Thyroid gland (tissue), 4 donors: ENCODE results near the gene GDAP1L1. TPM values are rescaled to one million over a fixed set of nuclear protein-coding genes. Genes with fewer than 3 reads are reported as not detected.

Source experiments
- DNase-seq, 2 donors: peaks; one replicate each; pipeline ENCODE4 v3.0.0-alpha.2; 2019
- H3K27ac ChIP-seq, 3 donors: fragments of 200-600 bp; sonication (generic); 1 replicate in 2 of 3; 2 replicates in 1 of 3; pipeline ENCODE4 v1.5.1; 2016 to 2019; ENCODE audit warnings: mild to moderate bottlenecking in 1 of 3, moderate library complexity in 1 of 3
- H3K27me3 ChIP-seq: fragments of 200-600 bp; sonication (generic); one replicate; pipeline ENCODE4 v1.5.1; 2019
- H3K36me3 ChIP-seq, 2 donors: fragments of 200-600 bp; sonication (generic); one replicate each; pipeline ENCODE4 v1.5.1; 2016 to 2019
- H3K4me1 ChIP-seq, 2 donors: fragments of 200-600 bp; sonication (generic); one replicate each; pipeline ENCODE4 v1.5.1; 2017 to 2019
- H3K4me3 ChIP-seq, 3 donors: fragments of 200-600 bp; sonication (generic); replicated peaks in 1 of 3; 1 replicate in 2 of 3; 2 replicates in 1 of 3; pipeline ENCODE4 v1.5.1; 2016; ENCODE audit warnings: mild to moderate bottlenecking in 1 of 3
- H3K9me3 ChIP-seq: fragments of 200-600 bp; sonication (generic); one replicate; pipeline ENCODE4 v1.5.1; 2017
- POLR2A ChIP-seq, 2 donors: fragments of 450-650 bp; IDR thresholded peaks; one replicate each; pipeline ENCODE4 v1.6.1; 2017; ENCODE audit warnings: antibody characterized with exemption in 2 of 2, mild to moderate bottlenecking in 2 of 2, moderate library complexity in 1 of 2
- WGBS, 2 donors: methylation state at CpG; one replicate each; pipeline ENCODE4 v1.1.5; 2017; 5-methylcytosine and 5-hydroxymethylcytosine counted together
- intact Hi-C: fragments of 100-400 bp; cut with DNase I; formaldehyde crosslinking; loops from one replicate; pipeline ENCODE4 v1.15.1; 2023
- total RNA-seq, 4 donors: library from RNA; depleted of rRNA; stranded (reverse); fragments of >200 nt; gene quantifications; one replicate each; pipeline ENCODE4 v1.2.3, GENCODE V29; 2016
- TF ChIP-seq, protein P1 (sequence below), 6 experiments: fragments of 200-600 bp in 3 of 6; fragments of 450-650 bp in 3 of 6; sonication (generic) in 3 of 6; IDR thresholded peaks; one replicate each; pipeline ENCODE4 v1.5.1; 2016 to 2019; ENCODE audit warnings: antibody characterized with exemption in 6 of 6, mild to moderate bottlenecking in 2 of 6, inconsistent platforms in 1 of 6, moderate library complexity in 1 of 6

The GDAP1L1 gene
- total RNA-seq, 4 donors from 2014 or later = 0.29 TPM; not detected in 3

DNA sequence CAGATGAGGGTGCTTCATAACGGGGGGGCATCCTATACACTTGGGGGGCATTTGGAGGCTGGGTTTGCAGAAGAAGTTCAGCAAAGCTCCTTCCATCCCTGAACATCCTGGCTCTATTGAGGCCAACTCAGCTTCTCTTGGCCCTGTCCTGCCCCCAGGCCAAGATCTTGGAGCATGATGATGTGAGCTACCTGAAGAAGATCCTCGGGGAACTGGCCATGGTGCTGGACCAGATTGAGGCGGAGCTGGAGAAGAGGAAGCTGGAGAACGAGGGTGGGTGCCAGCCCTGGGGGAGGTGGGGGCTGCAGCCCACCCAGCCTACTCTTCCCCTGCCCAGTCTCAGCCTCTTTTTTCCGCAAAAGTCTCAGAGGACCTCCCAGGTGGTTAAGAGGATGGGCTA is 17.2 kb downstream of the GDAP1L1 start:
- no peak overlapping the region for H3K27ac ChIP-seq
- H3K36me3 ChIP-seq = no peaks in the 10 kb centered on the region
- no peaks in the 10 kb centered on the region for H3K9me3 ChIP-seq
- intact Hi-C loops = no loop called here
- no peak for TF ChIP-seq POLR2A (IDR thresholded peaks at IDR 0.05)
- TF ChIP-seq, protein P1, sequence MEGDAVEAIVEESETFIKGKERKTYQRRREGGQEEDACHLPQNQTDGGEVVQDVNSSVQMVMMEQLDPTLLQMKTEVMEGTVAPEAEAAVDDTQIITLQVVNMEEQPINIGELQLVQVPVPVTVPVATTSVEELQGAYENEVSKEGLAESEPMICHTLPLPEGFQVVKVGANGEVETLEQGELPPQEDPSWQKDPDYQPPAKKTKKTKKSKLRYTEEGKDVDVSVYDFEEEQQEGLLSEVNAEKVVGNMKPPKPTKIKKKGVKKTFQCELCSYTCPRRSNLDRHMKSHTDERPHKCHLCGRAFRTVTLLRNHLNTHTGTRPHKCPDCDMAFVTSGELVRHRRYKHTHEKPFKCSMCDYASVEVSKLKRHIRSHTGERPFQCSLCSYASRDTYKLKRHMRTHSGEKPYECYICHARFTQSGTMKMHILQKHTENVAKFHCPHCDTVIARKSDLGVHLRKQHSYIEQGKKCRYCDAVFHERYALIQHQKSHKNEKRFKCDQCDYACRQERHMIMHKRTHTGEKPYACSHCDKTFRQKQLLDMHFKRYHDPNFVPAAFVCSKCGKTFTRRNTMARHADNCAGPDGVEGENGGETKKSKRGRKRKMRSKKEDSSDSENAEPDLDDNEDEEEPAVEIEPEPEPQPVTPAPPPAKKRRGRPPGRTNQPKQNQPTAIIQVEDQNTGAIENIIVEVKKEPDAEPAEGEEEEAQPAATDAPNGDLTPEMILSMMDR (IDR thresholded peaks at IDR 0.05) = no peak
- H3K4me3 ChIP-seq = no peak overlapping the region
- WGBS, 2 donors = 50 to 56% methylated on average over 4 to 5 of the region's 5 CpGs
- no peaks in the 10 kb centered on the region for H3K4me1 ChIP-seq
- no peak for DNase-seq
- H3K27me3 ChIP-seq = no peaks in the 10 kb centered on the region

DNA sequence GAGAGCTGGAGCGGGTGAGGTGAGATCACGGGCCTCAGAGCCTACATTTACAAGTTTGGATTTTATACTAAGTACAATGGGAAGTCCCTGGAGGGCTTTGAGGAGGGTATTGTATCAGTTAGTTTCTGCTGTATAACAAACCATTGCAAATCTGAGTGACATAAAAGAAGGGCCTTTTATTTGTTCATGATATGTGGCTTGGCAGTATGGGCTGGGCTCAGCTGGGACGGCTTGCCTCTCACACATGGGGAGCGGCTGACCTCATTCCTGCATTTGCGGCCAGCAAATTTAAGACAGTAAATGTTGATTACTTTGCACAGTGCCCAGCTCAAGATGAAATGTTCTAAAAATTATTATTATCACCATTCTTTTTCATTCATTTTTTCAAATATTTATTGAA is 21.7 kb downstream of the GDAP1L1 start:
- no peak for DNase-seq
- no peak overlapping the region for H3K4me3 ChIP-seq
- H3K9me3 ChIP-seq = no peaks in the 10 kb centered on the region
- H3K36me3 ChIP-seq = peaks cover 0 to 5% of the 10 kb centered on the region in 2 donors
- intact Hi-C loops = no loop called here
- WGBS, 2 donors = 93 to 97% methylated on average over 5 of the region's 5 CpGs
- no peak for TF ChIP-seq POLR2A (IDR thresholded peaks at IDR 0.05)
- TF ChIP-seq, protein P1 (IDR thresholded peaks at IDR 0.05) = no peak
- no peaks in the 10 kb centered on the region for H3K27me3 ChIP-seq
- H3K27ac ChIP-seq = no peak overlapping the region
- no peaks in the 10 kb centered on the region for H3K4me1 ChIP-seq

DNA sequence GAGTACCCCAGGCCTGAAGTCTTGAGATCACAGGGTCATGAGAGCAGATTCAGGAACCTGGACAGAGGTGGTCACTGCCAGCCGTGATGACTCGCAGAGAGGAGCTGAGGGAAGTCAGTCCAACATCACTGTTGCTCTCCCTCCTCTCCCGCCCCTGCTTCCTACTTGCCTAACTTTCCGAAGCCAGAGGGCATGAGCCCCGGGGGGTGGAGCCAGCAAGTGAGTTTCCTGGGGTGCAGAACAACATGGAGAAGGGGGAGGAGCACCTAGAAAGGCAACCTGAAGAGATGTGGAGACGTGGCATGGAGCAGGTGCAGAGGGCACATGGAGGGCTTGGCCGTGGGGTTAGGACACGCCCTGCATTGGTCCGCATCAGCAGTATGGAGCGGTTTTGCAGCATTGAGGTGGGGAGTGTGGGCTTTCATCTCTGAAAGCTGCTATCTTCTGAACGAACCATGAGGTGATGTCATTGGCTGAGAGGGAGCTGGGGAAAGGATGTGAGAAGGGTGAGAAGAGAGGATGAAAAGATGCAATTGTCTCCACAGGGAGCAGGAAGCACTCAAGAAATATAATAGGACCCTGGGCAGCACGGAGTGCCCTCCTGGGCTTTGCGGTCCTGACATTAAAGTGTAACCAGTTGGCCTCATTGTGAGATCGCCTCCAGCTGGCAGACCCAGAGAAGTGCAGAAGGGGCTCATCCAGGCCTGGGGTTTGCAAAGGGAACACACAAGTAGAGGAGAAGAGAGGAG is 25.0 kb downstream of the GDAP1L1 start:
- no peaks in the 10 kb centered on the region for H3K9me3 ChIP-seq
- H3K4me3 ChIP-seq = no peak overlapping the region
- intact Hi-C loops = no loop called here
- H3K27me3 ChIP-seq = no peaks in the 10 kb centered on the region
- no peak for TF ChIP-seq POLR2A (IDR thresholded peaks at IDR 0.05)
- TF ChIP-seq, protein P1 (IDR thresholded peaks at IDR 0.05) = no peak
- DNase-seq = no peak
- H3K4me1 ChIP-seq = no peaks in the 10 kb centered on the region
- peaks cover 0 to 5% of the 10 kb centered on the region in 2 donors for H3K36me3 ChIP-seq
- no peak overlapping the region for H3K27ac ChIP-seq
- 71% methylated on average over 14 of the region's 14 CpGs for WGBS, 2 donors

DNA sequence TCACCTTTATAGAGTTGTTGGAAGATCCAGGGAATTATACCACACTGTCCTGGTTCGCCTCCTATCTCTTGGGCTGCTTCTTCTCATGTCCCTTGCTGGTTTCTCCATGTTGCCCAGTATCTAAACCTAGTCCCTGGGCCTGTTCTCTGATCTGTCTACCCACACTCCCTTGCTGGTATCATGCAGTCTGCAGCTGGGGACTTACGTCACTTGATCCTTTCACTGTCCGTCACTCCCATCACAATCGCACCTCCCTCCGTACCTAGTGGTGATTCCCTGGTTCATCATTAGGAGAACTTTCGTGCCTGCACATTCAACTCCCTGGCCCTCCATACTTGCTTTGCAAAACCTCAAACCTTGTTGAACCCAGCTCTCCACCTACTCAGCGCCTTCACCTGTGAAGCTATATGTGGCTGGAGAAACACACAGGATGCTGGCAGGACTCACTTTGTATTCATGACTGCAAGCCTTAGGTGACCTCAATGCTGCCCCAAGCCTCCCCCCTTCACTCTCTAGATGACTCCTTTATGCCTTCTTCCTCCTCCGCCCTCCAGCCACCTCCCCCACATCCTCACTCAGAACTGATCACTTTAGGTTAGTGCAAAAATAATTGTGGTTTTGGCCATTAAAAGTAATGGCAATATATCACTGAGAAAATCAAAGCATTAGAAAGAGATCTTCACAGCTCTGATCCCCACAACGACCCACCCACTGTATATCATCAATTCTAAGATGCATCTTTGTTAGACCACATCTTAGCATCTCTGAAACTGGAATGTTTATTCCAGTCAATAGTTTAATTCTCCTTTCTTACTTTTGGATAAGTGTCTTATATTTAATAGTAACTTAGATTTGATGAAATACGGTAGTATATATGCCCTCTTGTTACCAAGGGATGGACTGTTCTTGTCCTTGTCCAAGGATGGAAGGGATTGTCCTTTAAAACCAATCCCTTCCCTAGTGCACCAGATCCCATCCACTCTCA is 26.4 kb downstream of the GDAP1L1 start:
- TF ChIP-seq, protein P1 (IDR thresholded peaks at IDR 0.05) = no peak
- TF ChIP-seq POLR2A (IDR thresholded peaks at IDR 0.05) = no peak
- DNase-seq = no peak
- Histone ChIP-seq H3K27me3 (no peaks in the 10 kb centered on the region), H3K9me3 (no peaks in the 10 kb centered on the region), H3K4me3 (no peak overlapping the region), H3K4me1 (no peaks in the 10 kb centered on the region), H3K36me3 (peaks cover 0 to 5% of the 10 kb centered on the region in 2 donors), H3K27ac (no peak overlapping the region)
- 93 to 95% methylated on average over 10 of the region's 10 CpGs for WGBS, 2 donors
- intact Hi-C loops = no loop called here
